Caco-2 (cell line): Measurements from ENCODE around the gene GHDC. TPM values are rescaled to one million over a fixed set of nuclear protein-coding genes. Genes with fewer than 3 reads are reported as not detected.

Experiments used
- BruUV-seq: library from RNA; stranded (reverse); fragments of 400-500 nt; replicated peaks from 2 replicates; lab custom pipeline; 2021; lab: Mats Ljungman, UMichigan
- CTCF ChIA-PET: fragments of 300-600 bp; sonication (Branson Sonifier 250); formaldehyde crosslinking; loops from one replicate; lab custom pipeline; 2022; ENCODE audit warnings: antibody characterized with exemption; lab: Charles Lee
- POLR2A ChIA-PET: fragments of 300-600 bp; sonication (Branson Sonifier 250); formaldehyde crosslinking; loops from one replicate; lab custom pipeline; 2022; ENCODE audit warnings: antibody characterized with exemption; lab: Charles Lee
- DNase-seq, 2 experiments: peaks; one replicate each; pipeline versions ENCODE4 v3.0.0 to v3.0.0-alpha.2; 2020 to 2022
- H3K27me3 ChIP-seq: replicated peaks from 2 replicates; pipeline ENCODE4 v1.6.0; 2011; ENCODE audit warnings: low read length; ENCODE audit not compliant: control insufficient read depth, insufficient read depth
- H3K36me3 ChIP-seq: 2 replicates; pipeline ENCODE4 v1.5.1; 2011; ENCODE audit warnings: low read length; ENCODE audit not compliant: control insufficient read depth, insufficient read depth
- H3K4me1 ChIP-seq: fragments of 250-450 bp; sonication (Bioruptor Pico); 2 replicates; pipeline ENCODE4 v1.5.1; 2020; ENCODE audit warnings: mild to moderate bottlenecking
- H3K4me3 ChIP-seq: 2 replicates; pipeline ENCODE4 v1.5.1; 2011; ENCODE audit warnings: low read depth, mild to moderate bottlenecking, control low read depth, low read length
- H3K9me3 ChIP-seq: fragments of 250-450 bp; sonication (Bioruptor Pico); 2 replicates; pipeline ENCODE4 v1.5.1; 2020; ENCODE audit warnings: mild to moderate bottlenecking, moderate library complexity
- H3K27ac Mint-ChIP-seq: one replicate; pipeline ENCODE4 v1.8.0; 2022; ENCODE audit warnings: mixed read lengths; ENCODE audit not compliant: unreplicated experiment
- H3K27me3 Mint-ChIP-seq: one replicate; pipeline ENCODE4 v1.8.0; 2022; ENCODE audit warnings: mixed read lengths; ENCODE audit not compliant: insufficient read depth, unreplicated experiment
- H3K36me3 Mint-ChIP-seq: one replicate; pipeline ENCODE4 v1.8.0; 2022; ENCODE audit warnings: mild to moderate bottlenecking, mixed read lengths; ENCODE audit not compliant: insufficient read depth, unreplicated experiment
- H3K4me1 Mint-ChIP-seq: one replicate; pipeline ENCODE4 v1.8.0; 2022; ENCODE audit warnings: low read depth, mixed read lengths; ENCODE audit not compliant: unreplicated experiment
- H3K4me3 Mint-ChIP-seq: one replicate; pipeline ENCODE4 v1.8.0; 2022; ENCODE audit warnings: mild to moderate bottlenecking, moderate library complexity, mixed read lengths; ENCODE audit not compliant: unreplicated experiment
- H3K9me3 Mint-ChIP-seq: one replicate; pipeline ENCODE4 v1.8.0; 2022; ENCODE audit warnings: mixed read lengths; ENCODE audit not compliant: unreplicated experiment
- intact Hi-C: fragments of 100-400 bp; cut with micrococcal nuclease; formaldehyde crosslinking; loops from one replicate; pipeline ENCODE4 v1.10.0; 2022; ENCODE audit not compliant: unreplicated experiment
- total RNA-seq: library from RNA; stranded (reverse); gene quantifications from 2 replicates; pipeline ENCODE4 v1.2.3, GENCODE V29; 2022
- TF ChIP-seq, protein P1 (sequence below), 2 experiments: fragments of 200-600 bp in 1 of 2; IDR thresholded peaks; 1 replicate in 1 of 2; 2 replicates in 1 of 2; pipeline versions ENCODE4 v1.5.1 to v1.8.0; 2011 to 2022; ENCODE audit warnings: antibody characterized with exemption in 1 of 2, control low read depth in 1 of 2, inconsistent platforms in 1 of 2, low read depth in 1 of 2, low read length in 1 of 2, mild to moderate bottlenecking in 1 of 2, moderate library complexity in 1 of 2; ENCODE audit not compliant: insufficient read depth in 1 of 2, severe bottlenecking in 1 of 2, unreplicated experiment in 1 of 2

GHDC gene
- total RNA-seq, 1 experiment from 2014 or later: 17.7 TPM

DNA sequence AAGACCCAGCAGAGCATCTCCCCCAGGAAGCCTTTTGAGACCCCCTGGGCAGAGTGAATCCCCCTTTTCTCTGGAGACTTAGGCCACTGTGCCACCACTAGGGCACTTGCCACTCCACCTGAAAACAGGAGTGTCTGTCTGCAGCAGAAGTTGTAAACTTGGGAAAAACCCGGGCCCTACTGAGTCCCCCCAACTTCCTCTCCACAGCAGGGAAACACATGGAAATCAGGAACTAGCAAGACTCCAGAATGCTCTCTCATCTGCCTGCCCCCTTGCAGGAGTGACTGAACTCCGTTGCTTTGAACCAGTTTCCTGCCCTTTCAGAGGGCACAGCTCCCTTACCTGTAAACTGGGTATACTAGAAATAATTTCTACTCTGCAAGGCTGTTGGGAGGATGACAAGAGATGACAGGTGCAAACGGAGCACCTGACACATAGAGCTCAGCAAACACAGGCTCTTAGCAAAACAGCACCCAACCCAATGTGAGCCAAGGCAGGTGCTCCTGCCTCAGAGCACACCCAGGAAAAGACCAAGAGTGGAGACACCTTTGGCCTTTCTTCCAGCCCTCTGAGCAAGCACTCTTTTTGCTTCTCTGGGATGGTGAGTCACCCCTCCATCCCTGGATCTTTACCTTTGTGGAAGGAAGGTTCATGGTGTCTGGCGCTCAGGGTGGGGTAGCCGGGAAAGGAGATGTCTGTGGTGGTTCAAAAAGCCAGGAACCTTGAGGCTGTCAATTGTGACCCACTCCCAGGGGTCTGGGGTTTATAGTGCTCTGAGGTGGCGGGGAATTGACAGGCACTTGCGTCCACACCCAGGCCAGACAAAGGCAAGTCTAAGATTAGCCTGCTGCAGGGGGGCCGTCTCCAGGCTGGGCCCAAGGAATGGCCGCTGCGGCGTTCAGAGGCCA lies 9.3 kb downstream of the GHDC start, which contains the start of gene HCRT:
Gene HCRT, minus strand, starts transcription at position 740 of the 908 bp plus-strand sequence. Its CDS starts 87 bp downstream, at position 653.
- TF ChIP-seq, protein P1, sequence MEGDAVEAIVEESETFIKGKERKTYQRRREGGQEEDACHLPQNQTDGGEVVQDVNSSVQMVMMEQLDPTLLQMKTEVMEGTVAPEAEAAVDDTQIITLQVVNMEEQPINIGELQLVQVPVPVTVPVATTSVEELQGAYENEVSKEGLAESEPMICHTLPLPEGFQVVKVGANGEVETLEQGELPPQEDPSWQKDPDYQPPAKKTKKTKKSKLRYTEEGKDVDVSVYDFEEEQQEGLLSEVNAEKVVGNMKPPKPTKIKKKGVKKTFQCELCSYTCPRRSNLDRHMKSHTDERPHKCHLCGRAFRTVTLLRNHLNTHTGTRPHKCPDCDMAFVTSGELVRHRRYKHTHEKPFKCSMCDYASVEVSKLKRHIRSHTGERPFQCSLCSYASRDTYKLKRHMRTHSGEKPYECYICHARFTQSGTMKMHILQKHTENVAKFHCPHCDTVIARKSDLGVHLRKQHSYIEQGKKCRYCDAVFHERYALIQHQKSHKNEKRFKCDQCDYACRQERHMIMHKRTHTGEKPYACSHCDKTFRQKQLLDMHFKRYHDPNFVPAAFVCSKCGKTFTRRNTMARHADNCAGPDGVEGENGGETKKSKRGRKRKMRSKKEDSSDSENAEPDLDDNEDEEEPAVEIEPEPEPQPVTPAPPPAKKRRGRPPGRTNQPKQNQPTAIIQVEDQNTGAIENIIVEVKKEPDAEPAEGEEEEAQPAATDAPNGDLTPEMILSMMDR (IDR thresholded peaks at IDR 0.05; ENCODE audit: insufficient read depth in 1 of 2, low read depth in 1 of 2, low read length in 1 of 2, severe bottlenecking in 1 of 2, unreplicated experiment in 1 of 2): no peak
- Histone ChIP-seq H3K9me3 (no peaks in the 10 kb centered on the region), H3K36me3 (no peaks in the 10 kb centered on the region), H3K4me1 (peaks cover 20% of the 10 kb centered on the region), H3K27me3 (no peaks in the 10 kb centered on the region; the same call in 1 of the 2 replicates), H3K4me3 (peak within 1 kb of the TSS; percentile 61)
- BruUV-seq: no TSS peak
- Mint-ChIP-seq H3K4me3 (peak within 1 kb of the TSS; percentile 77), H3K27me3 (peaks cover 10% of the 10 kb centered on the region), H3K27ac (peak within 1 kb of the TSS; percentile 53), H3K9me3 (no peaks in the 10 kb centered on the region), H3K4me1 (peaks cover 20% of the 10 kb centered on the region), H3K36me3 (peaks cover 5% of the 10 kb centered on the region)
- ChIA-PET CTCF (interaction anchor here (0.6 to 3.1 kb wide), 4 partner anchors 9 to 174 kb away, joined by 4 to 15 read pairs (median 8); partner anchors contain the start of gene GHDC), POLR2A (no interaction called here)
- intact Hi-C loops: loop anchor here (5.0 kb wide), 1 partner anchor 63 kb away; the partner anchor contains the start of genes HSPB9 and KAT2A
- no peak for DNase-seq

DNA sequence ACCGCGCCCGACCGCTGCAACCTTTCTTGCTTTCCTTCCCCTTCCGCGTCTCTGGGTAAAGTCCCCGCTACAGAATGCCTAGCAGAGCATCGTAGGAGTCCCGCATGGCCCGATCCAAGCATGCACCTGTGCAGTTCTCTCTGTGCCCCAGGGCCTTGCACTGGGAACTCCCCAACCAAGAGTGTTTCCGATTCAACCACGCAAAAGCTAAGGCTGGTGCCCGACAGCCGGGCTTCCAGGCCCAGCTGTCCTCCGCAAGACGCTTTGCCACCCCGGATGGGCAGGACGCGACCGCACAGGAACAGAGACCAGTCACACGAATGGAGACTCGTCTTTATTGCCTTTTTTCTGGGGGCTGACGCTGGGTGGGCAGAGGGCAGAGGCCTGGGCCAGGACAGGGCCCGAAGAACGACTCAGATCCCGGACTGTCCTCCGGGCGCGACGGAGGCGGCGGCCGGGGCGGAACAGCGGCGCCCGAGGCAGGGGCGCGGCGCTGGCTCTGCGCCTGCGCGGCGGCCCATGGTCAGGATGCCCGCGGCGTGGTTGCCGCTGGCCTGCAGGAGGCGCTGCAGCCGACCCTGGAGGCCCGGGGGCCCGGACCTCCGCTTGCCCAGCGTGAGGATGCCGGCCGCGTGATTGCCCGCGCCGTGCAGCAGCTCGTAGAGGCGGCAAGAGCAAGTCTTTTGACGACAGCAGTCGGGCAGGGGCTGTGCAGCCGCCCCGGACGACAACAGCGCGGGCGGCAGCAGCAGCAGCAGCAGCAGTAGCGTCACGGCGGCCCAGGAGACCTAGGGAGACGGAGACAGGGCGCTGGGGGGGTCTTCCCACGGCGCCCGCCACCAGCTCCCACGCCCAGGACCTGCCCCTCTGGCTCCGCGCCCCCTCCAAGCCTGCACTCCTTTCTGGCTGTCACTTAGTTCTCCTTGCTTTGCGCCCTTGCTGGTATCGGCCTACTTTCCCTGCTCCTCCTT lies 10.3 kb downstream of the GHDC start:
- Mint-ChIP-seq H3K36me3 (peaks cover 5% of the 10 kb centered on the region), H3K9me3 (no peaks in the 10 kb centered on the region), H3K4me3 (peak overlapping the region; percentile 77), H3K27me3 (peaks cover 10% of the 10 kb centered on the region), H3K27ac (peak overlapping the region; percentile 84), H3K4me1 (peaks cover 20% of the 10 kb centered on the region)
- ChIA-PET CTCF (interaction anchor here (0.6 to 3.1 kb wide), 7 partner anchors 10 to 175 kb away, joined by 3 to 15 read pairs (median 5); partner anchors contain the start of gene GHDC), POLR2A (interaction anchor here (0.6 kb wide), 1 partner anchor 30 kb away, joined by 4 read pairs; no protein-coding TSS in a partner anchor)
- DNase-seq: peak; percentile 67 to 89
- Histone ChIP-seq H3K9me3 (no peaks in the 10 kb centered on the region), H3K4me3 (peak overlapping the region; percentile 61), H3K27me3 (no peaks in the 10 kb centered on the region; the same call in 1 of the 2 replicates), H3K36me3 (no peaks in the 10 kb centered on the region), H3K4me1 (peaks cover 20% of the 10 kb centered on the region)
- BruUV-seq: no TSS peak
- TF ChIP-seq, protein P1 (IDR thresholded peaks at IDR 0.05; ENCODE audit: insufficient read depth in 1 of 2, low read depth in 1 of 2, low read length in 1 of 2, severe bottlenecking in 1 of 2, unreplicated experiment in 1 of 2): peak; percentile 74 to 81
- intact Hi-C loops: loop anchor here (5.0 kb wide), 1 partner anchor 62 kb away; the partner anchor contains the start of genes HSPB9 and KAT2A
